HUDEP-2 (cell line): Measurements from ENCODE around the gene RABL3.

ENCODE experiments used
- DNase-seq, 76 experiments: peaks; one replicate each; lab custom pipeline; 2025; ENCODE audit not compliant: unreplicated experiment in 76 of 76; lab: John Stamatoyannopoulos, UW

The RABL3 gene

DNA sequence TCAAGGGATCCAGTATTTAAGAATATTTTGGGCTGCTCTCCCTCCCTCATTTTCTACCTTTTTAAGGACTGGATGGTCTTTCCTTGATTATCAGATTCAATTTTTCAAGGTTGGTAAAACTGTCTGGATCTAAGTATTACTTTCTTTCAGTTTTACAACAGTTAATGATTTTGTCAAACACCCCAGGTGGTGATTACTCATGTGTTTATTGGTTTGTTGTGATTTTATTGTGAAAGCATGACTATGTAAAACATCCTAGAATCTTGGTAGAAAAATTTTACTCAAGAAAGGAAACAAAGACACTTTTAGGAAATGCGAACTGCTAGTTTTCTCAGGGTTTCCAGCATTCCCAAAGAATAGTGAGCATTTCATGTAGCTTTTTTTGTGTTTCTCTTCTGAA, 7.5 kb upstream of the RABL3 start:
- DNase-seq = no peak

DNA sequence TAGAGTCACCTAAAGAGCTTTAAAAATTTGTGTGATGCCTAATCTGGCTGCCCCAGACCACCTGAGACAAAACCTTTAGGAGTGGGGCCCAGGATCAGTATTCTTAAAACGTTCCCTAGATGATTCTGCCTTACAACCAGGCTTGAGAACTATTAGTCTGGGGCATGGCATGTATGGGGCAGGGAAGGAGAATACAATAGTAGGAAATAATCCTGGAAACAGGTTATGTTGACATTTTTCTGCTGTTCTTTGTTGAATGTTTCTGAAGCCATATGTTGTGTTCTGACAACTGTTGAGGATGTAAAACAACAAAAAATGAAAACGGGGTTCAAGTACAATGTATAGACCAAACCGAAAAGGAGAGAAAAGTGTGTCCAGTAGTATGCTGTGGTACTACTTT, 3.1 kb upstream of the RABL3 start:
- no peak for DNase-seq

DNA sequence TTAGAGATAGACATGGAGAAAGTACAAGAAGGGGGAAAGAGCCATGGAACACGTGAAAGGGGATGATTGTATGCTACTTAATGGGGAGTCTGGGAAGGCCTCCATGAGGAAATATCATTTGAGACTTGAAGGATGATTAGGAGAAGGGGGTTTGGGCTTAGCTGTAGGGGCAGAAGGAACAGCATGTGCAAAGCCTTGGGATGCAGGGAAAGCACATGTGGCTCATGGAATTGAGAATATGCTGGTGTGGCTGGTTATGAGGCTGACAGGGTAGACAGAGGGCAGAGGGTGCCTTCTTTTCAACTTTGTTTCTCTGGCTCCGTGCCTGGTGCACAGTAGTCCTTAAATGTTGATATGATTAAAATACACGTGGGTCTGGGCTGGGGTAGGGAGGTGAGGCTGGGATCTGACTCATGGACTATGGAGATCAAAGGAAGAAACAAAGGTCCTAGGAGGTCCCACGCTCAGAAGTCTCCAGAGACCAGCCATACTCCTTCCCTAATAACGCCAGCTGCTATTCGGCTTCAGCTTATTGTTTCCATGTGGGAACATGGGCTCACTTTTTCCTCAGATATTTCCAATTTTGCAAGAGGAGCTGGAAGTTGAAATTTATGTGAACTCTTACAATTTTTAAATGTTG, 1.4 kb upstream of the RABL3 start:
- peak in 8 of 76 experiments; percentile 1 to 14 (median 4) for DNase-seq

DNA sequence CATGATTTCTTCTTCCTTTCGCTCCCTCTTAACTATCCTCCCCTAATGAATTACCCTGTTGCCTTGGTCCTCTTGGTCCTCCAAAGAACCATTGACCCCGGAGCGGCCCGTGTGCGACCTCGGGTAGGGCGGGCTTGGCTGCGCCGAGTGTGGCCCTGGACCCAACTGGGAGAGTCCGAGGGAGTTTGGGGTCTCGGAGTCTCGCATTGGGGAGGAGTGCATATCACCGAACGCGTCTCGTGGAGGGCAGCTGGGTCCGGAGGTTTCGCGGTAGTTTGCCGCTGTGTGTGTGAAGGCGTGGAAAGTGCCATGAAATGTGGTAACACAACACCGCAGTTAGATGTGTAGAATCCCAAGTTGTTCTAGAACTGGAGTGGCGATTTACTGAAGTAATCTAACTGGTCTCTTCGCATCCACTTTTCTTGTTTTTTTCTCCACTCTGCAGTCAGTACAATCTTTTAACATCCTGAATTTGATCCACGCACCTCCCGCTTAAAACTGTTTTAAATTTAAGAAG, 591 bp upstream of the RABL3 start:
- peak in 6 of 76 experiments; percentile 10 to 64 (median 31) for DNase-seq

DNA sequence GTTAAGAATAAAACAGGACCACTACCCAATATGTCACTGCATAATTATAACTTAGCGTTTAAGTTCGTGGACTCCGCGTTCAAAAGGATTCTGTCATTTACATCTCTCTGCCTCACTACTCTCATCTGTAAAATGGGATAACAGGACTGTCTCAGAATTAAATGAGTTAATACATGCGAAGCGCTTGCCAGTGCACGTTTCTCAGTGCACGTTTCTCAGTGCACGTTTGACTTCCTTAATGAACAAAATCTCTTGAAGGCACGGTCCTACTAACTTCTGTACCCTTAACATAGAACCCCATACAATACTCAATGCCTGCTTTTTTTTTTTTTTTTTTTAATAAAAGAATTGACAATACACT, 499 bp downstream of the RABL3 start:
- peak in 7 of 76 experiments; percentile 32 to 68 (median 47) for DNase-seq

DNA sequence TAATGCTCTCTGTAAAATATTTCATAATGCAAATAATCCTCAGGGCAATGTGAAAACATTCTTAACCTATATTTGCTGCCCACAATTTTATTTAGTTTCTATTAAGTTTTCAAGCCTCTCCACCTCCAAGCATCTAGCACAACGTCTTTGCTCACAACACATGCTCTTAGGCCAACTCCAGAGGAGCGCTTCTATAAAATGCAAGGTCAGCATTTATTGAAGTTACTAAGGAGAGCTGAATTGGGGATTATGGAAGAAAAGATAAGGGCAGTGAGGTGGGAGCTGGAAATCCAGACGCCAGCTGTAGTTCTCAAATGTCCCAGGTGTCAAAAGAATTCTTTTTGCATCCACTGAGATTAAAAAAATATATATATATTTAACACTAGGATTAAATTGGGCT, 996 bp downstream of the RABL3 start:
- peak in 4 of 76 experiments; percentile 7 to 33 (median 23) for DNase-seq

DNA sequence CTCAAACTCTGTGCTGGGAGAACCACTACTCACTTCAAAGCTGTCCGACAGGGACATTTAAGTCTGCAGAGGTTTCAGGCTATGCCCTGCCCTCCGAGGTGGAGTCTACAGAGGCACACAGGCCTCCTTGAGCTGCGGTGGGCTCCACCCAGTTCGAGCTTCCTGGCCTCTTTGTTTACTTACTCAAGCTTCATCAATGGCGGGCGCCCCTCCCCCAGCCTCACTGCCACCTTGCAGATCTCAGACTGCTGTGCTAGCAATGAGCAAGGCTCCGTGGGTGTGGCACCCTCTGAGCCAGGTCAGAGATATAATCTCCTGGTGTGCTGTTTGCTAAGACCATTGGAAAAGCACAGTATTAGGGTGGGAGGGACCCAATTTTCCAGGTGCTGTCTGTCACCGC, 4.3 kb downstream of the RABL3 start:
- DNase-seq = peak in 4 of 76 experiments; percentile 0 to 7 (median 4)

DNA sequence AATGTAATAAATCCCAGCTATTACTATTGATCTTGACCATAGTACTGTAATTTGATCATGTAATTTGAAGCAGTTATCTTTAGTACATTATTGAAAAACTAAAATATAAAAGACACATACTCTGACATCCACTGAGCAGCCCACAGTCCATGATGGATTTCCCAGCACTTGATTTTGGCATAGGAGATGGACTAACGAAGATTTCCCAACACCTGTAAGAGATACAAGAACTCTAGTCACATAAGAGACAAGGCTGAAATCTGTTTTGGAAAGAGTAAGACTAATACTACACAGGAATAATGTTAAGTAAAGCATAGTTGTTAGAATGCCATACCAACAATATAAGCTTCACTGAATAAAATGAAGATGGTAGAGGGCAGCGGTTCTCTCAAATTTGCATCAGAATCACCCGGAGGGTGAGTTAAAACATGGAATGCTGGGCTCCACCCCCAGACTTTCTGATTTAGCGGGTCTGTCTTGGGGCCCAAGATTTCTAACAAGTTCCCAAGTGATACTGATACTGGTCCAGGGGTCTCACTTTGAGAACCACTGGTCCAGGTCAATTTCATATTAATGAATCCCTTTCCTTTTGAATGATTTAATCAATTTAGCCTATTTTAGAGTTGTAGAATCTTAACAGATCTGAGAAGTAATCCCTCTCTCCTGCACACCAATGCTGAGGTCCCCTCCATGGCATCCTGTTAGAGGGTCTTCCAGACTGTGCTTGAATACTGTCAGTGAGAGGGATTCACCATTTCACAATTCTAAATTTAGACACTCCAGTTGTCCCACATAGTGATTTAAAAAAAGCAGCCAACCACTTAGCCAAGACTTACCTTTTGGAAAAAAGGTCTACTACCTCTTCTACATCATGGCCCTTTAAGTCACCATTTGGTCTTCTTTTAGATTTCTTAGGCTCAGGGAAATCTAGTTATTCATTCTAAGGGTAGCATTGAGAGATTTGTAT, 11.5 kb downstream of the RABL3 start:
- no peak for DNase-seq

DNA sequence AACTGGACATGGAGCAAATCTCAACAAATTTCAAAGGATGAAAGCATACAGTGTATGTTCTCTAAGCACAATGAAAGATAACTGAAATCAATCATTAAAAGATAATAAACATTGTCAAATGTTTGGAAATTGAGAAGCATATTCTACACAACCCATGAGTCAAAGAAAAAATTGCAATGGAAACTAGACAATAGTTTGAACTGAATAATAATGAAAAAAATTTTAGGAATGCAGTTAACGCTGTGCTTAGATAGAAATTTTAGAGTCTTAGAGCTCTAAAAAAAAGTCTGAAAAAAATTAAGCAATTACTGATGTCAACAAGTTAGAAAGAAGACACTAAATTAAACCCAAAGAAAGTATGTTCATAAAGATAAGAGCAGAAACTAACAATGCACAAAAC, 15.5 kb downstream of the RABL3 start:
- DNase-seq = no peak

DNA sequence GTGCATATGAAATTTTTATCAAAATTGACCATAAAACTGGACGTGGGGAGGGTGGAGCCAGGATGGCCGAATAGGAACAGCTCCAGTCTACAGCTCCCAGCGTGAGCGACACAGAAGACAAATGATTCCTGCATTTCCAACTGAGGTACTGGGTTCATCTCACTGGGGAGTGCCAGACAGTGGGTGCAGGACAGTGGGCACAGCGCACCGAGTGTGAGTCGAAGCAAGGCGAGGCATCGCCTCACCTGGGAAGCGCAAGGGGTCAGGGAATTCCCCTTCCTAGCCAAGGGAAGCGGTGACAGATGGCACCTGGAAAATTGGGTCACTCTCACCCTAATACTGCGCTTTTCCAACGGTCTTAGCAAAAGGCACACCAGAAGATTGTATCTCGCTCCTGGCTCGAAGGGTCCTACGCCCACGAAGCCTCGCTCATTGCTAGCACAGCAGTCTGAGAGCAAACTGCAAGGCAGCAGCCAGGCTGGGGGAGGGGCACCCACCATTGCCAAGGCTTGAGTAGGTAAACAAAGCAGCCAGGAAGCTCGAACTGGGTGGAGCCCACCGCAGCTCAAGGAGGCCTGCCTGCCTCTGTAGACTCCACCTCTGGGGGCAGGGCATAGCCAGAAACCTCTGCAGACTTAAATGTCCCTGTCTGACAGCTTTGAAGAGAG, 23.0 kb downstream of the RABL3 start:
- peak in 21 of 76 experiments; percentile 3 to 50 (median 30) for DNase-seq

DNA sequence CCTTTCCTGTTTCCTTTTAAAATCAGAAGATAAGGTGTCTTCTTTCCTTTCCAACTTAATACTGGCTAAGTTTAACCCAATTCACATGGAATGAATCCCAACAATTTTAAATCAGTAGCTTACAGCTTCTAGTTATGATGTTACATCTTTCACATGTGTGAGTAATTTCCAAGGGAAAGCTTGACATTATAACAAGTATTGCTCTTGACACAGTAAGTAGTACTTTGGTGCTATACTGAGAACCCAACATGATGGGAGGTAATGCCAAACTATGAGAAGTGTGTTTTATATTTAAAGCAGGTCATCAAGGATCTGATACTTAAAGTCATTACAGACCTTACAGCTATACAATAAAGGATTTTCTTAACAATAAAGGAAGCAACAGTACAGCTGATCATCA, 29.1 kb downstream of the RABL3 start:
- no peak for DNase-seq

DNA sequence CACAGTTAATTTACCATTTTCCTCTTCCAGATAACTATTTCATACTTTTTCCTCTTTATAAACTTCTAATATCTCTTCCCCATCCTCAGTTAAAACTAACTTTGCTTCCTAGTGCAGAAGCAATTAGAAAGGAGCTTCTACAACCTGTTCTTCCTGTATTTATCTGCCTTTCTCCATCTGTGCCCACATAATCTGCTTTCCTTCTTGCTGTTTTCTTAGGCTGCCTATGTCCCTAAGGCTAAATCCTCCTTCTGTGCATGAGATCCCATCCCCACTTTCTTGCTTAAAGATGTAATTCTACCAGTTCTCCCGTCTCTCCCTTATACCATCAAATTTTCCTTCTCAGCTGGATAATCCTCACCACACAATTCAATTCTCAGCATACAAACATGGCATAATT, 31.9 kb downstream of the RABL3 start:
- DNase-seq = no peak

DNA sequence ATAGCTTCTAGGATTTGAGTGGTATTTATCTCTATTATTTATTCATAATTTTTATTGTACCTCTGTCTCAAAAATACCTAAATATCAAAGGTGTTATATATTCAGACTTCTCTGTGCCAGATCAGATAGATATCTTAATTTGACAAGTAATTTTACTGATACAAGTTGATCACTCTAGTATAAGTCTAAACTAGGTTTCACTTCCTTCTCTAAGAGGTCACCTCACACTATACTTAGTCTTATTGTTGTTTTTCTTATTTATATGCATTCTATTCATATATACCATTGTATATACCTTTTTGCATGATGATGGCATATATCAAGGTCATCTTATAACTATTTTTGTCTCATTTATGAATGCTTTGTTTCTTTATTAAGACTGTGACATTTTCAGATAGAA, 33.9 kb downstream of the RABL3 start:
- no peak for DNase-seq

DNA sequence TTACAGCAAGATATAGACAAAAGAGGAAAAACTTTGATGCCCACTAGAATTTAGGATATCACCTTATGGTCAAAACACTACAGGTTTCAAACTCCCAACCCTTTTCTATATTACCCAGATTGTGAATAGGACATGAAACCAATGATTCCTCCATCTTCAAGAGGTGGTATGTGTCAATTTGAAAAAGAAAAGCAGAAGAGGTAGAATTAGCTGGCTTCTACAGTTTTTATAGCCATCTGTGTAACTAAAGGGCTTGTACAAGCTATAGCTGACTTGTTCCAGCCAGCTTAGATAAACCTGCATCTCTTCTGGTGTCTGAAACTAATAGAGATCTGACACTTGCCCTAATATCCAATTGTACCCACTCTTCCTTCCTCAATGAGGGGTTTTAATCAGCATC, 35.4 kb downstream of the RABL3 start:
- no peak for DNase-seq

DNA sequence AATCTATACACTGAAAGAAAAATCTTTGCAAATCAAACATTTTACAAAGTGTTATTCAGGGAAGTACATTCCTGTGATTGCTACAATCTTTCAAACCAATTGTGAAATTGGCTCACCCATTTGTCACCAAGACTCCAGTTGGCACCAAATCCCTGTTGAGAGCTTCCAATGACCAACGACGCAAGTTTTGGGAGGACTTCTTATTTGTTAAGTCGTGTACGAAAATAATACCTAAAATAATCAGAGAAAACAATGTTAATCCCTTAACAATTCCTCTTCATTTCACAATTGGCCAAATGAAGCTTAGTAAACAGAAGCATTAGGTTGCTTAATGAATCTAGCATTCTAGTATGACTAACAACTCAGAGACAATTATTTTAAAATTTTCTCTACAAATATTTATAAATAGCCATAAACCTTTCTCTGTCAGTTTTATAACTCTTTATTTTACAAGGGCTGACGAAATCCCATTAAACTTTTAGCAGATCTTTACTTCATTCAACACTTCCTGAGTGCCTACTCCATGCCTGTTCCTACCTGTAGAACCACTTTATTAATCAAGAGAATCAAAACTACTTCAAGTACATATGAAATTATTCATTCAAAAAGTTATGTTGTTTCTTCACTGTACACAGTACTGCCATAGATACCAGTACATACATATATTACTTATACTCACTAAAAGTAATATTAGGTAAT, 36.3 kb downstream of the RABL3 start:
- no peak for DNase-seq

DNA sequence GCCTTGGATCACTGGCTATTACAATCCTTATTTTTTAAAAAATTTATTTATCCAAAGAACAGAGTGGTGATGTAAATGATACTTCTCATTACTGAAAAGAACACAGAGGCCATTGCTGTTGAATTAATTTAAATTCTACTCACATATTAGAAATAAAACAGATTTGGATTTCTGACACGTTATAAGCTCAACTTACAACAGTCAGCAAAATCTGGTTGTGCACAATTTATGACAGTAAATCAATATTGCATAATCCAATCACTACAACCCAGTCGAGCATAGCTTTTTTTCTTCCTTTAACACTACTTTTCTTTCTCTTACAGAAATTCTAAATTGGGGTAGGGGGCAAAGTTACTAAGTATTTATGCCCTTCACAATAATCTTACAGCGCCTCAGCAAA, 43.0 kb downstream of the RABL3 start:
- no peak for DNase-seq

DNA sequence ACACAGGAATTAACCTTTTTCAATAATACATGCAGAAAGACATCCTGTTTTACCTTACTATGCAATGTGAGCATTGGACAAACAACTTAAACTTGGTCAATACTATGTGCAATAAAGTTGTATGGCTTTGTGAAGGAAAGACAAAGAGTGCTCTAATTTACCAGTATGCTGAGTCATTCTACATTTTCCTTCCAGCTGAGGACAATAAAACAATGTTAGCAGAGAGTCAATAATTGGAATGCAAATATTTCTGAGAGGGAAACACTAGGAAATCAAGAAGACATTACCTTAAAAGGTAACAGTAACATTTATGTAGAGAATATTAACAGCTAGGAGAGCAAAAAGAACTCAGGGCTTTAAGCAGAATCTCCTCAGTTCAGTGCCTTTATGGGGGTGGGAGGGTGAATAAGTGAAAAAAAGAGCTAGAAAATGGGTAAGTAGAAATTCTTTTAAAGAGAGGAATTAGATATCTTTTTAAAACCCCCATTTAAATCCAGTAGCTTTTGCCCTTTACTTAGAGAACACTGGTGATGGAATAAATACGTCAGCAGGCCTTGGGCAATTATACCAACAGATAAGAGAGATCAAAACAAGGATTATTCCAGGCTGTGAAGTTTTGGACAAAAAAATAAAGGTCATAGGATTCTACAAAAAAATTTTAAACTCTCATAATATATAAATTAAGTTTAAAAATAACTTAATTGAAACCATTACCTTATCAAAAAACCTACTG, 48.7 kb downstream of the RABL3 start:
- no peak for DNase-seq

DNA sequence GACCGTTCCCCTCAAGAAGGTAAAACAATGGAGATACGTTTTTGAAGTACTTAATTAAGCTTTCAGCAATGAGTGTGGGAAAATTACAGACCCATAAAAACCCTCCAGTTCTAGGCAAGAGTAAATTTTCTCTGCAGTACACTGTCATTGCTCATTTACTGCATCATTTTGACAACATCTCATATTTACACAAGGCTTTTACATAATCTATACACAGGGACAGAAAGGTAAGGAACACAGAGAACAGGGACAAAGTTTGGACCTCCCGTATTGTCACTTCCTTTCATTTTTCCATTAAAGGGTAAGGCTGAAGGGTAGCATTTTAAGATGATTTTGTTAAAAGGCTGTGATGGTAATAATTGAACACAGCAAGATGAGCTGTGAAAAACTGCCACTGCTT, 52.9 kb downstream of the RABL3 start:
- no peak for DNase-seq

DNA sequence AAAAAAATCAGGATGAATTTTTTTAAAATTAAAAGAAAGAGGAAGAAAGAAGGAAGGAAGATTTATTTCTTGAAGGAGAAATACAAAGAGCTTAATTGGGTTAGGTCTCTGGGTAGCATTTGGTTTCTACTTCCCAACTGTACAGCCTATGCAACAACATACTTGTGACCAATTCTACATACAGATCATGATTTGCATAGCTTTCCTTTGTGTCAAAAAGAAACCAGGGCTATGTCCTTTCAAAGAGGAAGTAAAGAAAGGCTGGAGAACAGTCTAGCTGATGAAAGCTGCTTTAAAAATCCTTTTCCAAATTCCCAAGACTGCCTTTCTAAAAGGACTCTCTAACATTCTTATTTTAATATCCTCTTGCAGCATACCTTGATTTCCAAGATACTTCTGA, 54.2 kb downstream of the RABL3 start:
- DNase-seq = no peak

DNA sequence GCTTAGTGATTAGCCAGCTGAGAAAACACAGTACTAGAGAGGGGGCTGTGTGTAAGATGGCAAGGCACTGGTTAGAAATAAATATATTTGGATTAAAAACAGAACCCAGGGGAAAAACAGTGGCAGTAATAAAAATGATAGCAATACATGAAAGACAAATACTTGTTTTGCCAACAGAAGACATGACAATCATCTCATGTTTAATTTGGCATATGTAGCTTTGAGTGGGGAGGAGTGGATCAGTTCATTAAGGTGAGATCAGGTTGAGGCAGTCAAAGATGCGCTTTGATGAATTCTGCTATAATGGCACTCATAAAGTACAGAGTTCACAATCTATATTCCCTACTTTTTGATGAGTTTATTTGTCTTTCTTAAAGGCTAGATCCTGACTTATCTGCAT, 56.9 kb downstream of the RABL3 start:
- no peak for DNase-seq
